ENCODE data around the gene TTYH1.

TTYH1 gene

DNA sequence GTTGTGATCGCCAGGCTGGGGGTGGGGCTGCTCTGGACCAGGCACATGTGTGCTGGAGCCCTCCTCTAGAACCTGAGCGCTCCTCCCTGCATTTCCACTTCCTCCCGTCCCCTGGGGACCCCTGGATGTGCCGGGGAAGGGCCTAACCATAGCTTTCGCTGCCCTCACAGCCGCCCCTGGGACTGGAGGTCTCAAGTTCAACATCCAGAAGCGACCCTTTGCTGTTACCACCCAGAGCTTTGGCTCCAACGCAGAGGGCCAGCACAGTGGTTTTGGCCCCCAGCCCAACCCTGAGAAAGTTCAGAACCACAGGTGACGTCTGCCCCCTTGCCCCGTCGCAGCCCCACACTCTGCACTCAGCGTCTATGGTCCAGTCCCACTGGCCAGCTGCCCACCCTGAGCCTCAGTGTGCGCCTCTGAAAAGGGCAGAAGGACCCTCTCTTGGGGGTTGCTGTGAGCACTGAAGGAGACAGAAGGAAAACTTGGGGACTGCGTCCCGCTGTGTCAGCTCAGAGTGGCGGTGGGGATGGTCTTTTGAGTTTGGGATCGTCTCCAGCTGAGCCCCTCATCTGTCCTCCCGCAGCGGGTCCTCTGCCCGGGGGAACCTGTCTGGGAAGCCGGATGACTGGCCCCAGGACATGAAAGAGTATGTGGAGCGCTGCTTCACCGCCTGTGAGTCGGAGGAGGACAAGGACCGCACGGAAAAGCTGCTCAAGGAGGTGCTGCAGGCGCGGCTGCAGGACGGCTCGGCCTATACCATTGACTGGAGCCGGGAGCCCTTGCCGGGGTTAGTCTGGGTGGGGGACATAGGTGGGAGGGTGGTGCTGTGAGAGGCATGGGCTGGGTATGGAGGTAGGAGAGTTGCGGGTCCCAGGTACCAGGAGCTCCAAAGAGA lies 39.8 kb downstream of the TTYH1 start:
- no peak for ATAC-seq
- TF ChIP-seq, protein P1, sequence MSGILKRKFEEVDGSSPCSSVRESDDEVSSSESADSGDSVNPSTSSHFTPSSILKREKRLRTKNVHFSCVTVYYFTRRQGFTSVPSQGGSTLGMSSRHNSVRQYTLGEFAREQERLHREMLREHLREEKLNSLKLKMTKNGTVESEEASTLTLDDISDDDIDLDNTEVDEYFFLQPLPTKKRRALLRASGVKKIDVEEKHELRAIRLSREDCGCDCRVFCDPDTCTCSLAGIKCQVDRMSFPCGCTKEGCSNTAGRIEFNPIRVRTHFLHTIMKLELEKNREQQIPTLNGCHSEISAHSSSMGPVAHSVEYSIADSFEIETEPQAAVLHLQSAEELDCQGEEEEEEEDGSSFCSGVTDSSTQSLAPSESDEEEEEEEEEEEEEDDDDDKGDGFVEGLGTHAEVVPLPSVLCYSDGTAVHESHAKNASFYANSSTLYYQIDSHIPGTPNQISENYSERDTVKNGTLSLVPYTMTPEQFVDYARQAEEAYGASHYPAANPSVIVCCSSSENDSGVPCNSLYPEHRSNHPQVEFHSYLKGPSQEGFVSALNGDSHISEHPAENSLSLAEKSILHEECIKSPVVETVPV (CRISPR knock-in tag; IDR thresholded peaks at IDR 0.05) = no peak
- TF ChIP-seq ISL1 (CRISPR knock-in tag; IDR thresholded peaks at IDR 0.05) = no peak
- TF ChIP-seq PPARA (CRISPR knock-in tag; IDR thresholded peaks at IDR 0.05; ENCODE audit: borderline replicate concordance) = no peak
- TF ChIP-seq GLIS3 (CRISPR knock-in tag; IDR thresholded peaks at IDR 0.05) = no peak
- TF ChIP-seq, protein P2, sequence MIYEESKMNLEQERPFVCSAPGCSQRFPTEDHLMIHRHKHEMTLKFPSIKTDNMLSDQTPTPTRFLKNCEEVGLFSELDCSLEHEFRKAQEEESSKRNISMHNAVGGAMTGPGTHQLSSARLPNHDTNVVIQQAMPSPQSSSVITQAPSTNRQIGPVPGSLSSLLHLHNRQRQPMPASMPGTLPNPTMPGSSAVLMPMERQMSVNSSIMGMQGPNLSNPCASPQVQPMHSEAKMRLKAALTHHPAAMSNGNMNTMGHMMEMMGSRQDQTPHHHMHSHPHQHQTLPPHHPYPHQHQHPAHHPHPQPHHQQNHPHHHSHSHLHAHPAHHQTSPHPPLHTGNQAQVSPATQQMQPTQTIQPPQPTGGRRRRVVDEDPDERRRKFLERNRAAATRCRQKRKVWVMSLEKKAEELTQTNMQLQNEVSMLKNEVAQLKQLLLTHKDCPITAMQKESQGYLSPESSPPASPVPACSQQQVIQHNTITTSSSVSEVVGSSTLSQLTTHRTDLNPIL (CRISPR knock-in tag; IDR thresholded peaks at IDR 0.05; ENCODE audit: low read depth) = no peak
- no peak for TF ChIP-seq ESRRG (CRISPR knock-in tag; IDR thresholded peaks at IDR 0.05)
- TF ChIP-seq, protein P3, sequence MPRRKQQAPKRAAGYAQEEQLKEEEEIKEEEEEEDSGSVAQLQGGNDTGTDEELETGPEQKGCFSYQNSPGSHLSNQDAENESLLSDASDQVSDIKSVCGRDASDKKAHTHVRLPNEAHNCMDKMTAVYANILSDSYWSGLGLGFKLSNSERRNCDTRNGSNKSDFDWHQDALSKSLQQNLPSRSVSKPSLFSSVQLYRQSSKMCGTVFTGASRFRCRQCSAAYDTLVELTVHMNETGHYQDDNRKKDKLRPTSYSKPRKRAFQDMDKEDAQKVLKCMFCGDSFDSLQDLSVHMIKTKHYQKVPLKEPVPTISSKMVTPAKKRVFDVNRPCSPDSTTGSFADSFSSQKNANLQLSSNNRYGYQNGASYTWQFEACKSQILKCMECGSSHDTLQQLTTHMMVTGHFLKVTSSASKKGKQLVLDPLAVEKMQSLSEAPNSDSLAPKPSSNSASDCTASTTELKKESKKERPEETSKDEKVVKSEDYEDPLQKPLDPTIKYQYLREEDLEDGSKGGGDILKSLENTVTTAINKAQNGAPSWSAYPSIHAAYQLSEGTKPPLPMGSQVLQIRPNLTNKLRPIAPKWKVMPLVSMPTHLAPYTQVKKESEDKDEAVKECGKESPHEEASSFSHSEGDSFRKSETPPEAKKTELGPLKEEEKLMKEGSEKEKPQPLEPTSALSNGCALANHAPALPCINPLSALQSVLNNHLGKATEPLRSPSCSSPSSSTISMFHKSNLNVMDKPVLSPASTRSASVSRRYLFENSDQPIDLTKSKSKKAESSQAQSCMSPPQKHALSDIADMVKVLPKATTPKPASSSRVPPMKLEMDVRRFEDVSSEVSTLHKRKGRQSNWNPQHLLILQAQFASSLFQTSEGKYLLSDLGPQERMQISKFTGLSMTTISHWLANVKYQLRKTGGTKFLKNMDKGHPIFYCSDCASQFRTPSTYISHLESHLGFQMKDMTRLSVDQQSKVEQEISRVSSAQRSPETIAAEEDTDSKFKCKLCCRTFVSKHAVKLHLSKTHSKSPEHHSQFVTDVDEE (CRISPR knock-in tag; IDR thresholded peaks at IDR 0.05) = no peak
- TF ChIP-seq RARB (CRISPR knock-in tag; IDR thresholded peaks at IDR 0.05) = no peak
- TF ChIP-seq, protein P4, sequence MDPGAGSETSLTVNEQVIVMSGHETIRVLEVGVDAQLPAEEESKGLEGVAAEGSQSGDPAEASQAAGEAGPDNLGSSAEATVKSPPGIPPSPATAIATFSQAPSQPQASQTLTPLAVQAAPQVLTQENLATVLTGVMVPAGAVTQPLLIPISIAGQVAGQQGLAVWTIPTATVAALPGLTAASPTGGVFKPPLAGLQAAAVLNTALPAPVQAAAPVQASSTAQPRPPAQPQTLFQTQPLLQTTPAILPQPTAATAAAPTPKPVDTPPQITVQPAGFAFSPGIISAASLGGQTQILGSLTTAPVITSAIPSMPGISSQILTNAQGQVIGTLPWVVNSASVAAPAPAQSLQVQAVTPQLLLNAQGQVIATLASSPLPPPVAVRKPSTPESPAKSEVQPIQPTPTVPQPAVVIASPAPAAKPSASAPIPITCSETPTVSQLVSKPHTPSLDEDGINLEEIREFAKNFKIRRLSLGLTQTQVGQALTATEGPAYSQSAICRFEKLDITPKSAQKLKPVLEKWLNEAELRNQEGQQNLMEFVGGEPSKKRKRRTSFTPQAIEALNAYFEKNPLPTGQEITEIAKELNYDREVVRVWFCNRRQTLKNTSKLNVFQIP (CRISPR knock-in tag; IDR thresholded peaks at IDR 0.05; ENCODE audit: borderline replicate concordance, low read depth) = no peak
- no peak for TF ChIP-seq CSDC2 (CRISPR knock-in tag; IDR thresholded peaks at IDR 0.05)
- TF ChIP-seq ZNF8 (CRISPR knock-in tag; IDR thresholded peaks at IDR 0.05) = no peak
- no peak for TF ChIP-seq SNAI2 (CRISPR knock-in tag; IDR thresholded peaks at IDR 0.05)
- TF ChIP-seq TOX (CRISPR knock-in tag; IDR thresholded peaks at IDR 0.05; ENCODE audit: borderline replicate concordance) = no peak
- TF ChIP-seq BACH2 (CRISPR knock-in tag; IDR thresholded peaks at IDR 0.05; ENCODE audit: borderline replicate concordance) = no peak
- no peak for TF ChIP-seq ZNF70 (CRISPR knock-in tag; IDR thresholded peaks at IDR 0.05)

DNA sequence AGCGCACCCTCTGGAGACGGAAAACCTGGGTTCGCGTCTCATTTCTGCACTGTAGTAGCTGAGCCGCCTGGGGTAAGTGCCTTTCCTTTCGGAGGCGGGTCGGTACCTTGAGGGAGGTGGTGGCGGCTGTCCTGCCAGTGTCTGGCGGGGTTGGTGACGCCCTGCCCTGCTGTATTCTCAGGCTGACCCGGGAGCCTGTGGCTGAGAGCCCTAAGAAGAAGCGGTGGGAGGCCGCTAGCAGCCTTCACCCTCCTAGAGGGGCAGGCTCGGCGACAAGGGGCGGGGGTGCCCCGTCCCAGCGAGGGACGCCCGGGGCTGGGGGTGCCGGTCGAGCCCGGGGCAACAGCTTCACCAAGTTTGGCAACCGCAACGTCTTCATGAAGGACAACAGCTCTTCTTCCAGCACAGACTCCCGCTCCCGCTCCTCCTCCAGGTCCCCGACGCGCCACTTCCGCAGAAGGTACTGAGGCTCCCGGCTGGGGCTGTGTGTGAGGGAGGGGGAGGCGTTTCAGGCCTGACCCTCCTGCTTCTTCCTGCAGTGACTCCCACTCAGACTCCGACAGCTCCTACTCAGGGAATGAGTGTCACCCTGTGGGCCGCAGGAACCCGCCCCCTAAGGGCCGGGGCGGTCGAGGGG lies 40.6 kb downstream of the TTYH1 start:
- no peak for ATAC-seq
- TF ChIP-seq, protein P1 (CRISPR knock-in tag; IDR thresholded peaks at IDR 0.05) = no peak
- TF ChIP-seq ISL1 (CRISPR knock-in tag; IDR thresholded peaks at IDR 0.05) (no peak), ZNF70 (CRISPR knock-in tag; IDR thresholded peaks at IDR 0.05) (no peak), ZNF565 (CRISPR knock-in tag; conservative IDR thresholded peaks at IDR 0.05; ENCODE audit: low read depth) (no peak), ARNTL (CRISPR knock-in tag; IDR thresholded peaks at IDR 0.05; ENCODE audit: borderline replicate concordance, low read depth) (no peak), ZNF8 (CRISPR knock-in tag; IDR thresholded peaks at IDR 0.05) (no peak), ZFP3 (CRISPR knock-in tag; IDR thresholded peaks at IDR 0.05) (no peak), SNAI2 (CRISPR knock-in tag; IDR thresholded peaks at IDR 0.05) (no peak), PPARA (CRISPR knock-in tag; IDR thresholded peaks at IDR 0.05; ENCODE audit: borderline replicate concordance) (no peak)
- TF ChIP-seq, protein P2 (CRISPR knock-in tag; IDR thresholded peaks at IDR 0.05; ENCODE audit: low read depth) = no peak
- TF ChIP-seq, protein P3 (CRISPR knock-in tag; IDR thresholded peaks at IDR 0.05) = no peak
- TF ChIP-seq, protein P4 (CRISPR knock-in tag; IDR thresholded peaks at IDR 0.05; ENCODE audit: borderline replicate concordance, low read depth) = no peak
- TF ChIP-seq, protein P5, sequence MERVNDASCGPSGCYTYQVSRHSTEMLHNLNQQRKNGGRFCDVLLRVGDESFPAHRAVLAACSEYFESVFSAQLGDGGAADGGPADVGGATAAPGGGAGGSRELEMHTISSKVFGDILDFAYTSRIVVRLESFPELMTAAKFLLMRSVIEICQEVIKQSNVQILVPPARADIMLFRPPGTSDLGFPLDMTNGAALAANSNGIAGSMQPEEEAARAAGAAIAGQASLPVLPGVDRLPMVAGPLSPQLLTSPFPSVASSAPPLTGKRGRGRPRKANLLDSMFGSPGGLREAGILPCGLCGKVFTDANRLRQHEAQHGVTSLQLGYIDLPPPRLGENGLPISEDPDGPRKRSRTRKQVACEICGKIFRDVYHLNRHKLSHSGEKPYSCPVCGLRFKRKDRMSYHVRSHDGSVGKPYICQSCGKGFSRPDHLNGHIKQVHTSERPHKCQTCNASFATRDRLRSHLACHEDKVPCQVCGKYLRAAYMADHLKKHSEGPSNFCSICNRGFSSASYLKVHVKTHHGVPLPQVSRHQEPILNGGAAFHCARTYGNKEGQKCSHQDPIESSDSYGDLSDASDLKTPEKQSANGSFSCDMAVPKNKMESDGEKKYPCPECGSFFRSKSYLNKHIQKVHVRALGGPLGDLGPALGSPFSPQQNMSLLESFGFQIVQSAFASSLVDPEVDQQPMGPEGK (CRISPR knock-in tag; IDR thresholded peaks at IDR 0.05; ENCODE audit: borderline replicate concordance) = no peak
